Right hindlimb (tissue), 1 donor: ENCODE measurements around the gene PXMP2.

ENCODE experiments used
- DNase-seq: peaks from one replicate; pipeline ENCODE4 v3.0.0-alpha.2; 2018

The PXMP2 gene

GRCh38 chr12:132698341-132698740, 11.0 kb downstream of the PXMP2 start:
- no peak for DNase-seq

- no peak for DNase-seq
These were observed 12.9 kb downstream of the PXMP2 start for GRCh38 chr12:132700212-132700822.

- DNase-seq = no peak
These were observed 15.3 kb downstream of the PXMP2 start for GRCh38 chr12:132702640-132703039.

DNA sequence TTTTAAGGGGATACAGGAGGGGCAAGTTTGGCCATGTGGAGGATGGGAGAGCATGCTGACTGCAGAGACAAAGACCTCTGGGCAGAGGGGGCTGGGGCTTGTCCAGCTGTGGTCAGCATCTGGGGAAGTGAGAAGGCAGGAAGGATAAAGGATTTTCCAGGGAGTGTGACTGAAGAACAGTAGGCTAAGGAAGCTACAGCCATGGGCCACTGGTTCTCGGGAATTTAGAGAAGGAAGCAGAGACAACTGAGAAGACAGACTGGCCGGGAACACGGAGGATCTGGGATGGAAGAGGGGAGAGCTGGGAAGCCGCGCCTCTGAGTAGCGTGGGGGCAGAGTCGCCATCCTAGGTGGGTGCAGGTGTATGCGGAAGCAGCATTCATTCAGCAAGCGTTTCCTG, 16.3 kb downstream of the PXMP2 start:
- no peak for DNase-seq

GRCh38 chr12:132707241-132707640, 19.9 kb downstream of the PXMP2 start:
- DNase-seq = no peak

GRCh38 chr12:132708150-132708549, 20.8 kb downstream of the PXMP2 start:
- no peak for DNase-seq

GRCh38 chr12:132710043-132710404, 22.6 kb downstream of the PXMP2 start:
- no peak for DNase-seq

- peak; percentile 88 for DNase-seq
These were observed 23.2 kb downstream of the PXMP2 start, which contains the start of gene PGAM5 for GRCh38 chr12:132710405-132711079. PGAM5 (plus strand) TSS chr12:132710842; CDS start chr12:132710877, 35 bp downstream.

DNA sequence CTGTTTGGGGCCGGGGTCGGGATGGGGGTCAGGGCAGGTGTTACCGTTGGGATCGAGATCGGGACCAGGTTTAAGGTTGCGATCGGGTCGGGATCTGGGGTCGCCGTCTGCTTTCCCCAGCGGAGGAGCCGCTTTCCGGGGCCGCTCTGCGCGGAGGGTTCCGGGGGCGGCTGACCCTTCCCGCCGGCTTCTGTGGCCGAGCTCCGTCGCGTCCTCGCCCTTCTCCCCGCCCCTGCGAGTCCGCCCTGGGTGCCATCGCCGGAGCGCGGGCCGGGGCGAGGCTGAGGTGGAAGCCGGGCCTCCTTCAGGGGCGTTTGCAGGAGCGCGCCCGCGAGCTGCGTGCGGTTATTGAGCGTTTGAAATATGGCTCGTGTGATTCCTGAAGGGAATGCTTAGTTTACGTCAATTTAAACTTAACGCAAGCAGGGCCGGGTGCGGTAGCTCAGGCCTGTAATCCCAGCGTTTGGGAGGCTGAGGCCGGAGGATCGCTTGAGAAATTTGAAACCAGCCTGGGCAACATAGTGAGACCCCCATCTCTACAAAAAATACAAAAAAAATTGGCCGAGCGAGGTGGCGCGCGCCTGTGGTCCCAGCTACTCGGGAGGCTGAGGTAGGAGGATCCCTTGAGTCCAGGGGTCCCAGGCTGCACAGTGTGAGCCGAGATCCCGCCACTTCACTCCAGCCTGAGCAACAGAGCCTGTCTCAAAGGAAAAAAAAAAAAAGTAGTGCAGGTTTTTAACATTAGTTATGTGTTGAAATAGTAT, 23.9 kb downstream of the PXMP2 start:
- DNase-seq = no peak

- no peak for DNase-seq
These were observed 25.7 kb downstream of the PXMP2 start for GRCh38 chr12:132713123-132713522.

- no peak for DNase-seq
These were observed 28.5 kb downstream of the PXMP2 start for GRCh38 chr12:132715874-132716273.

DNA sequence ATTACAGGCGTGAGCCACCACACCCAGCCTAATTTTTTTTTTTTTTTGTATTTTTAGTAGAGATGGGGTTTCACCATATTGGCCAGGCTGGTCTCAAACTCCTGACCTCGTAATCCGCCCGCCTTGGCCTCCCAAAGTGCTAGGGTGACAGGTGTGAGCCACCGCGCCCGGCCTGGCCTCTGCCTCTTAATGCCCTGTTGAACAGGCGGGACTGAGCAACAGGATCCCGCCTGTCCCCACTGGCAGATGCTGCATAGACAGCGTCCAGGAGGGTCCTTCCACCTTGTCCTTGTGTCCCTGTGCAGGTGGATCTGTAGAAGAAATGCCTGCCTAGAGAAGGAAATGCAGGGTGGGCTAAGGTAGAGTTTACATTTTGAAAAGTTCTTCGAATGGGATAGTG, 29.0 kb downstream of the PXMP2 start:
- no peak for DNase-seq

DNA sequence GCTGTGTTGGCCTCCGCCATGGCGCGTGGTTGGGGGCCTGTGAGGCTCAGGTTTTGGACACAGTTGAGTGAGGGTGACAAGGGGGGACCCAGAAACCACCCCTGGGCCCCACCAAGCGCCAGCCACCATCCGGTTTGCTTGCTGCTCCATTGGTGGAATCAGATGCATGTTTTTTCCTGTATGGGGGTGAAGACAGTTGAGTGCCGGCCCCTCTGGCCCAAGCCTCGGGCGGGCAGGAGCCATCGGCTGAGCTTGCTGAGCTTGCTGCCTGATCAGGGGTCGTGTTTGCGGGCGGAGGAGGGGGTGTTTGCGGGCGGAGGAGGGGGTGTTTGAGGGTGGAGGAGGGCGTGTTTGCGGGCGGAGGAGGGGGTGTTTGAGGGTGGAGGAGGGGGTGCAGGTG, 29.6 kb downstream of the PXMP2 start:
- DNase-seq = no peak

- no peak for DNase-seq
These were observed 30.4 kb downstream of the PXMP2 start for GRCh38 chr12:132717531-132718387.

DNA sequence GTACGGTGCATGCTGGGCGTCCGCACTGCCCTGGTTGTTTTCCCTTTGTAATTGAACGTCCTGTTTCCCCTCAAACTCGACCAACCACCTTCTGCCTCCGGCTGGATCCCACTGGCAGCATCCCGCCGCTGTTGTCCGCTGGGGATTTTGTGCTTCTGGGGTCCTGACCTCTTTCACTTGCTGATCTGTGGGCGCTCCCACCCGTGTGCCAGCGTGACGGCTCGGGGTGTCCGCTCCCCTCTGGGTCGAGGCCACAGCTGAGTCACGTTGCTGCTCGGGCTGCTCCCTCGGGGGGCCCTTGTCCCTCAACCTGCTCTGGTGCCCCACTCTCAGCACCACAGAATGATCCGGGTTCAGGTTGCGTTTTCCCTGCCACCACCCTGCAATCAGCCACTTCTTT, 31.3 kb downstream of the PXMP2 start:
- DNase-seq = no peak

- DNase-seq = no peak
These were observed 32.0 kb downstream of the PXMP2 start for GRCh38 chr12:132719141-132719953.

GRCh38 chr12:132719954-132720324, 32.6 kb downstream of the PXMP2 start:
- DNase-seq = no peak

DNA sequence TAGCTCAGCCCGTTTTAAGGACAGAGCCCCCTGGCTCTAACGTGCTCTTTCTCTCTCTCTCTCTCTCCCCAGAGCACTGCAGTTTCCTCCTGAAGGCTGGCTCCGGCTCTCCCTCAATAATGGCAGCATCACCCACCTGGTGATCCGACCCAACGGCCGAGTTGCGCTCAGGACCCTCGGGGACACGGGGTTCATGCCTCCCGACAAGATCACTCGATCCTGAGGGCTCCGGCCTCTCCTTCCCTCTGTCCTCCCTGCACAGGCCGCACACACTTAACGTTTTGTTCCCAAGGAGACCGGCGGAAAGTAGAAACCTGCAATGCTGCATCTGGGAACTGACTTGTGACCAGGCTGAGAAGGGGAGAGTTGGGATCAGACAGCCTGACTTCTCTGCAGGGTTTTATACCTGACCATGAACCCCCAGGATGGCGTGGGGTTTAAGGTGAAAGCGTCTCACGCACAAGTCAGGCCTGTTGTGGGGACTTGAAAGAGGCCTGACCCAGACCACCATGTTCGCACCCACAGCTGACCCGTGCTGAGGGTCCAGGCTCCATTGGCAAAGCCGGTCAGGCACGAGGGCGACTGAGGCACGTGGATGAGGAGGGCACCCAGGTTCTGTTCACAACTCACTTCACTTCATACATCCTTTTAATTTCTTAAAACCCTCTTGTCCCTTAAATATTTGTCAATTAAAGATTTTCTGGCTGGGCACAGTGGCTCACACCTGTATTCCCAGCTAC, 33.4 kb downstream of the PXMP2 start:
- no peak for DNase-seq

GRCh38 chr12:132723015-132723763, 35.8 kb downstream of the PXMP2 start:
- no peak for DNase-seq

DNA sequence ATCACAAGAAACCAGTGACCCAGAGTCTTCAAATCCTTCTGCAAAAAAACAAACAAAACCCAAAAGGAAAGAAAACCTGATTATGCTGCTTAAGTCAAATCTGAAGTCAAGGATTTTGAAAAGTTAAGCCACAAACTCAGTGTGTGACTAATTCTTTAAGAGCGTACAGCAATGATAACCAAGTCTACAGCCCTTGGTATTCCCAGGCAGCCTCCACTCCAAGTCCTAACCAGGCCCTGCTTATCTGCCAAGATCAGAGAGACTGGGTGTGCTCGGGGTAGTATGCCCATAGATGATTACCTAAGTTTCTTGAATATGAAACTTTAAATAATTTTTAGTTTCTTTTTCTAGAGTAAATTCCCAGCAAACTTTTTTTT, 36.4 kb downstream of the PXMP2 start:
- no peak for DNase-seq
